SK-N-SH (cell line): ENCODE measurements around the gene RABGAP1L.

Source experiments
- CHD2 ChIP-seq: fragments of 150-350 bp; IDR thresholded peaks from 2 replicates; pipeline ENCODE4 v1.6.1; 2018; ENCODE audit warnings: low read length; ENCODE audit not compliant: partially characterized antibody
- CTCF ChIP-seq: fragments of 200-600 bp; sonication (generic); IDR thresholded peaks from 2 replicates; pipeline ENCODE4 v1.6.1; 2017; ENCODE audit warnings: antibody characterized with exemption, mild to moderate bottlenecking, moderate library complexity
- EP300 ChIP-seq, 2 experiments: IDR thresholded peaks; 2 replicates each; pipeline versions ENCODE4 v1.4.0 to v1.6.1; 2012; ENCODE audit warnings: borderline replicate concordance in 1 of 2, low read depth in 1 of 2, low read length in 1 of 2
- FOXJ3 ChIP-seq: sonication (generic); formaldehyde crosslinking; IDR thresholded peaks from 2 replicates; pipeline ENCODE4 v1.5.1; 2020; ENCODE audit warnings: mild to moderate bottlenecking, missing genetic modification reagents
- JUND ChIP-seq: IDR thresholded peaks from 2 replicates; pipeline ENCODE4 v1.4.0; 2012
- POLR2AphosphoS5 ChIP-seq: IDR thresholded peaks from 2 replicates; pipeline ENCODE4 v1.6.1; 2012; ENCODE audit warnings: low read depth, low read length
- RAD21 ChIP-seq: IDR thresholded peaks from 2 replicates; pipeline ENCODE4 v1.6.1; 2012; ENCODE audit warnings: mild to moderate bottlenecking, low read length
- RCOR1 ChIP-seq: fragments of 150-350 bp; IDR thresholded peaks from 2 replicates; pipeline ENCODE4 v1.6.1; 2017; ENCODE audit warnings: antibody characterized with exemption, low read length
- REST ChIP-seq: IDR thresholded peaks from 2 replicates; pipeline ENCODE4 v1.6.1; 2012; ENCODE audit warnings: mild to moderate bottlenecking, low read depth, low read length, moderate library complexity
- YY1 ChIP-seq: IDR thresholded peaks from 2 replicates; pipeline ENCODE4 v1.4.0; 2012; ENCODE audit warnings: low read depth, mild to moderate bottlenecking
- TF ChIP-seq, protein P1 (sequence below): fragments of 150-350 bp; IDR thresholded peaks from 2 replicates; pipeline ENCODE4 v1.6.1; 2017; ENCODE audit warnings: antibody characterized with exemption, low read length, low read depth, borderline replicate concordance
- TF ChIP-seq, protein P2 (sequence below): IDR thresholded peaks from 2 replicates; pipeline ENCODE4 v1.4.0; 2012; ENCODE audit warnings: low read depth

GRCh38 chr1:174829990-174830389 is 670.7 kb downstream of the RABGAP1L start:
- TF ChIP-seq, protein P1, sequence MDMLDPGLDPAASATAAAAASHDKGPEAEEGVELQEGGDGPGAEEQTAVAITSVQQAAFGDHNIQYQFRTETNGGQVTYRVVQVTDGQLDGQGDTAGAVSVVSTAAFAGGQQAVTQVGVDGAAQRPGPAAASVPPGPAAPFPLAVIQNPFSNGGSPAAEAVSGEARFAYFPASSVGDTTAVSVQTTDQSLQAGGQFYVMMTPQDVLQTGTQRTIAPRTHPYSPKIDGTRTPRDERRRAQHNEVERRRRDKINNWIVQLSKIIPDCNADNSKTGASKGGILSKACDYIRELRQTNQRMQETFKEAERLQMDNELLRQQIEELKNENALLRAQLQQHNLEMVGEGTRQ = no peak
- TF ChIP-seq FOXJ3 (CRISPR knock-in tag) = no peak
- TF ChIP-seq POLR2AphosphoS5 = no peak
- TF ChIP-seq REST = no peak
- TF ChIP-seq, protein P2, sequence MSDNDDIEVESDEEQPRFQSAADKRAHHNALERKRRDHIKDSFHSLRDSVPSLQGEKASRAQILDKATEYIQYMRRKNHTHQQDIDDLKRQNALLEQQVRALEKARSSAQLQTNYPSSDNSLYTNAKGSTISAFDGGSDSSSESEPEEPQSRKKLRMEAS = no peak
- TF ChIP-seq CHD2 = no peak
- TF ChIP-seq CTCF = no peak
- TF ChIP-seq EP300 (IDR thresholded peaks at IDR 0.05; ENCODE audit: borderline replicate concordance in 1 of 2, low read depth in 1 of 2, low read length in 1 of 2) = no peak
- no peak for TF ChIP-seq RCOR1
- TF ChIP-seq RAD21 = no peak
- TF ChIP-seq YY1 = no peak
- TF ChIP-seq JUND = no peak
